LNCAP (cell line): ENCODE measurements around the gene A1BG.

Experiments used
- TF ChIP-seq, protein P1 (sequence below): fragments of 450-650 bp; IDR thresholded peaks from 2 replicates; pipeline ENCODE4 v1.5.1; 2017; ENCODE audit warnings: mild to moderate bottlenecking

Gene A1BG

DNA sequence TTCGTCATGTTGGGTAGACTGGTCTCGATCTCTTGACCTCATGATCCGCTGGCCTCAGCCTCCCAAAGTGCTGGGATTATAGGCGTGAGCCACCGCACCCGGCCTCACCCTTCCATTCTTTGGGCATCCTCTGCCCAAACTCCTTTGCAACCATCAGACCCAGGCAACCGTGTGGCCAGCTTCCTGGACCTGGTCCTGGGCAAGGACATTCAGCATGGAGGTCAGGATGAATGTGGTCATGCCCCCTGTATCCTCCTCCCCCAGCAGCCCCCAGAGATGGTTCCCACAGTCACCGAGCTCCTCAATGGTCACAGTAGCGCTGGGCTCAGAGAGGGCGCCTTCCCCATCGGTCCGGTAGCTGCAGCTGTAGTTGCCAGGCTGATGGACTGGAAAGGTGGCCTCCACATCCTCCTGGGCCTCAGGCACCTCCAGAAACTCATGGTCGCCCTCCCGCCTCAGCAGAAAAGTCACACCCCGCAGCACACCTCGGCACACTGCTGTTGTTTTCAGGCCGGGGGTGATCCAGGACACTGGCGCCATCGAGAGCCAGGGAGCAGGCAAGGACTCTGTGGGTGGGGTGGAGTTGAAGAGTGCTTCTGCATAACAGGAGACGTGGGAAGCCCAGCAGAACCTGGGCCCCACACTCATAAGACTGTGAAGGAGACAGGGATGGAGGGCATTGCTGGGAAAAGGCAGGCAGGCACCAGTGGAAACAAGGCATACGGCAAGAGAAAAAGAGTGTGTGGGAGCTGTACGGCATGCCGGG, 1.1 kb downstream of the A1BG start:
- TF ChIP-seq, protein P1, sequence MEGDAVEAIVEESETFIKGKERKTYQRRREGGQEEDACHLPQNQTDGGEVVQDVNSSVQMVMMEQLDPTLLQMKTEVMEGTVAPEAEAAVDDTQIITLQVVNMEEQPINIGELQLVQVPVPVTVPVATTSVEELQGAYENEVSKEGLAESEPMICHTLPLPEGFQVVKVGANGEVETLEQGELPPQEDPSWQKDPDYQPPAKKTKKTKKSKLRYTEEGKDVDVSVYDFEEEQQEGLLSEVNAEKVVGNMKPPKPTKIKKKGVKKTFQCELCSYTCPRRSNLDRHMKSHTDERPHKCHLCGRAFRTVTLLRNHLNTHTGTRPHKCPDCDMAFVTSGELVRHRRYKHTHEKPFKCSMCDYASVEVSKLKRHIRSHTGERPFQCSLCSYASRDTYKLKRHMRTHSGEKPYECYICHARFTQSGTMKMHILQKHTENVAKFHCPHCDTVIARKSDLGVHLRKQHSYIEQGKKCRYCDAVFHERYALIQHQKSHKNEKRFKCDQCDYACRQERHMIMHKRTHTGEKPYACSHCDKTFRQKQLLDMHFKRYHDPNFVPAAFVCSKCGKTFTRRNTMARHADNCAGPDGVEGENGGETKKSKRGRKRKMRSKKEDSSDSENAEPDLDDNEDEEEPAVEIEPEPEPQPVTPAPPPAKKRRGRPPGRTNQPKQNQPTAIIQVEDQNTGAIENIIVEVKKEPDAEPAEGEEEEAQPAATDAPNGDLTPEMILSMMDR, result no peak

DNA sequence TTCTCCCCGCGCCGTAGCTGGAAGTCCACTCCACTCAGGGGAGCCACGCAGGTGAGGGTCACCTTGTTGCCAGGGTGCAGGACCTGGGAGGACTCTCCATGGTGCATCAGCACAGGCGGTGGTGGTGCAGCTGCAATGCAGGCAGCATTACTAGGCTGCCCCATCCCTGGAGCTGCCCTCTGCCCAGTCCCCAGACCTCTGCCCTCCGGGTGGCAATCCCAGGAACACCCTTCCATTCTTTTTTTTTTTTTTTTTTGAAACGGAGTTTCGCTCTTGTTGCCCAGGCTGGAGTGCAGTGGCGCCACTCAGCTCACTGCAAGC, 1.8 kb downstream of the A1BG start:
- TF ChIP-seq, protein P1, result no peak

DNA sequence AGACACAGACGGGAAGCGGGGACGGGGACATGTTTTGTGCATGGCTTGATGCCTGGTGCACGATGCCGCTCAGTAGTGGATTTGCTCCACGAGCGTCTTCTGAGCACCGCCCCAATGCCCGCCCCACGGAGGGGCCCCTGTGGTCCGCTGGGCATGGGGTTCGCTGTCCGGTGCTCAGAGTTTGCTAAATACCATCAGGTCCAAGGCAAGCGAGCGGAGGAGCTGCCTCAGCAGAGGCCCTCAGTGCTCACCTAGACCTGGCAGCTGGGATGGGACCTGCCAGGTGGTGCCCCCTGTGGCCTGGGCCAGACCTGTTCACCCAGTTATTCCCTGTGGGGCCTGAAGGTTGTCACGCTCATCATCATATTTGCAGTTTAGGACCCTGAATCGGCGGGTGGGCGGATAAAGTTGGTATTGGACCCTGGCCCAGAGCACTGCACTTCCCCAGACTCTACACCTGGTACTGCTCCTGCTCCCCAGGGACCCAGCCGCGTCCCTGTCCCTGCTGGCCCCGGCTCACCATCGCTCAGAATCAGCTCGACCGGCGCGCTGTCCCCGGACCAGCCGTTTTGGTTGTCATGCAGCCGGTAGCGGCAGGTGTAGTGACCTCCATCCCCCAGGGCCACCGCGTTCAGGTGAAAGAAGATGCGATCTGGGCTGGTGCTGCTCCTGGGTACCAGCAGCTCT, 2.3 kb downstream of the A1BG start:
- TF ChIP-seq, protein P1, result no peak

DNA sequence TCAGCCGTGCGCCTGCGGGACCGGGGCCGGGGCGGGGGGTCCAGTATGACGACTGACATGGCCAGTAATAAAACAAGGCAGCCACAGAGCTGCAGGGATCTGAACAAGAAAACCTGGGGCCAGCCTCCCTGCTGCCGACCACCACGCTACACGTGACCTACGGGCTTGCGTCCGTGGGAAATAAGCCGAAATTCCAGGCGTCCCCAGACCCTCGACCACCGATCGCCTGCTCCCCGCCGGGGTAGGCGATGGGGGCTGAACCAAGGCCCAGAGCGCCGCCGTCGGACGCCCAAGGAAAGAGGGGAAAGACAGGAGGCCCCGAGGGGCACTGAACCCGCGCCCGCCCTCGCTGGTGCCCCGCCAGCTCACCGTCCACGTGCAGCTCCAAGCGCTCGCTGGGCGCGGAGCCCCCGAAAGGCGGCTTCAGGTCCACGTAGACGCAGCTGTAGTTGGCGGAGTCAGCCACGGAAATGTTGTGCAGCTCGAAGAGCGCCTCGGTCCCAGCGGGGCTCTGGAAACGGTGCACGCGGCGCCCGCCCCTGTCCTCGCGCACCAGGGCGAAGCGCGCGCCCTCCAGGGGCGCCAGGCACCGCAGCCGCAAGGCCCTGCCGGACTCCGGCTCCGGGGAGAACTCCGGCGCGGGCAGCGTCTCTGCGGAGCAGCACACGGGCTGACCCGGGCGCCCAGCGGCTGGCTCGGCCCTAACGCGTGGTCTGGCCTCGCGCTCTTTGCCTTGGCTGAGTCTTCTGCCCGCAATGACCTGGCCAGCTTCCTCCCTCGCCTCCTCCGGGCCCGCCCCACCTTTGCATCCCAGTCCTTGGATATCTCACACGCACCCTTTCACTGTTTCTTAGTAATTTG, 3.1 kb downstream of the A1BG start:
- TF ChIP-seq, protein P1, result no peak

DNA sequence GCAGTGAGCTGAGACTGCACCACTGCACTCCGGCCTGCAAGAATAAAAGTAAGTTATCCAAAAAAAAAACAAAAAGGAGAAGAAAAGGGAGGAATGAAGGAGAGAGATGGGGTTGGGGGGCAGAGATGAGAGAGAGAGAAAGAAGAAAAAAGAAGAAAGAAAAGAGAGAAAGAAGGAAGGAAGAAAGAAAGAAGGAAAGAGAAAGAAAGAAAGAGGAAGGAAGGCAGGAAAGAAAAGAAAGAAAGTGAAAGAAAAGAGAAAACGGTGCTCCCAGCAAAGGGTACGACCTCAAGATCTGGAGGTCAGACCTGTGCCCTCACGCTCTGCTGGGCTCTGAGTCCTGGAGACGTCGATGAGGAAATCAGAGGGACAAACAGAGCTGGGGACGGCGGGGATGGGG, 3.7 kb downstream of the A1BG start:
- TF ChIP-seq, protein P1, result no peak

DNA sequence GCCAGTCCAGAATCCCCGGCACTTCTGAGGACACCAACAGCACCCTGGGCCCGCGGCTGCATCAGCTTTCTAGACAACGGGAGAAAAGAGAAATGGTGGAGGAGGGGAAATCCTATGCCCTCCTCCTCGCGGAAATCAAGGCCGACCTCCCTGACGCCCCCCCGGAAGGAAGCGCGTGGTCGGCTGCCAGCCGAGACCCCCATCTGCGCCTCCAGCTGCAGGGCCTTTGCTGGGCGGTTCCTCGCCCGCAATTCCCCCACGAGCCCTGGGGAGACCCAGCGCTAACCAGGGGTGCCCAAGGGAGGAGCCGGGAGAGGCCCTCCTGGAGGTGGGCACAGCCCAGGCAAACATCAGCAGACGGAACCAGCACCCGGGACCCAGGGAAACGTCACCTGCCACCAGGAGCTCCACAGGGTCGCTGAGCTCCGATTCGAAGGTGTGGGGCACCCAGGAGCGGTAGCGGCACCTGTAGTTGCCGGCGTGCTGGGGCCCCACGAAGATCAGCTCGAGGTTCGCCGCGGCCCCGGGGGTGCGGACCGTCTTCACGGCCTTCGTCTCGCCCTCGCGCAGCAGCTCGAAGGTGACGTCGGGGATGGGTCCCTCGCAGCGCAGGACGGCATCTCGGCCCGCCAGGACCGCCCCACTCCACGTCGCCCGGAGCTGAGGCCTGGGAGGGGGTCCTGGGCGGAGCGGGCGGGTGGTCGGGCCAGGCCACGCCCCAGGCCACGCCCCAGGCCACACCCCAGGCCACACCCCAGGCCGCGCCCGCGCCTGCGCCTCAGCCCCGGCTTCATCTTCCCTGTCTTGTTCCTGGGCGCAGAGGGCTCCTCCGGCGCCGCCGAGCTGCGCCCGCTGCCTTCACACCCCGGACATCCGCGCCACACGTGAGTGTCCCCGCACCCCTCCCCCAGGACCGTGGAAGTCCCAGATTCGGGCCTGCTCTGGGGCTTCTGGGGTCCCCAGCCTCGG, 6.0 kb downstream of the A1BG start:
- TF ChIP-seq, protein P1, result no peak

DNA sequence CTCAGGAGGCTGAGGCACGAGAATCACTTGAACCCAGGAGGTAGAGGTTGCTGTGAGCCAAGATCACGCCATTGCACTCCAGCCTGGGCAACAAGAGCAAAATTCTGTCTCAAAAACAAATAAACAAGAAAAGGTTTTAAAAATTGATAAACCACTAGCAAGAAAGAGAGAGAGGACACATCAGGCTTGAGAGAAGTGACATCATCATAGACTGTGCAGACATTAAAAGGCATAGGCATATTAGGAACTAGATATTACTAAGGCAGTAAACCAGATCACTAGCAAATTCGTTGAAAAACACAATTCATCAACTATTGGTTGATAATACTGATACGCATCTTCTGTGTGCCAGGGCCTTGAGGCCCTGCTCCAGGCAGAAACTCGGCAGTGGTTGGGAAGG, 7.7 kb downstream of the A1BG start:
- TF ChIP-seq, protein P1, result no peak
